ENCODE results near the gene LIMA1.

Gene LIMA1

DNA sequence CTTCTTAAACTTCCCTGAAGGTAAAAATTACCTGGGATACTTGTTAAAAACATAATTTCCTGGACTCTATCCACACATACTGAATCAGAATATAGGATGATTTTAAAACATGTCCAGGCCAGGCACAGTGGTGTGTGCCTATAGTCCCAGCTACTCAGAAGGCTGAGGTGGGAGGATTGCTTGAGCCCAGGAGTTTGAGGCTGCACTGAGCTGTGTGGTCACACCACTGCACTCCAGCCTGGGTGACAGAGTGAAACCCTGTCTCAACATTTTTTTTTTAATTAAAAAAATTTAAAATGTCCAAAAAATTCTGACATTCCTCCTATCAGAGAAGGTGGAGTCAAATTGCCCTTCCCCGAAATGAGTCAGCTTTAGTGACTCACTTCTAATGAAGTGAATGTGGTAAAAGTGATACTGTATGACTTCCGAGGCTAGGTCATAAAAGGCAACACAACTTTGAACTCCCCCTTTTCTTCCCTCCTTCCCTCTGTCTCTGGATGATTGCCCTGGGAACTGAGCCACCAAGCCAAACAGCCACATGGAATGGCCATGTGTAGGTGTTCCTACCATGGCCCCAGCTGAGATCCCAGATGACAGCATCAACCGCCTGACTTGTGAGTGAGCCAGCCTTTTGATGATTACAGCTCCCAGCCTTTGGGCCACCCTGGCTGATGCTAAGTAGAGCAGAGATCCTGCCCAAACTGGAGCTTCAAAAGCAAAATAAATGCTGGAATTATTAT lies 36.3 kb downstream of the LIMA1 start:
- no peak for TF ChIP-seq ZNF274 (IDR thresholded peaks at IDR 0.05; ENCODE audit: low read depth, low read length)
- H3K4me3 ChIP-seq (ENCODE audit: low read length) = no peak overlapping the region

DNA sequence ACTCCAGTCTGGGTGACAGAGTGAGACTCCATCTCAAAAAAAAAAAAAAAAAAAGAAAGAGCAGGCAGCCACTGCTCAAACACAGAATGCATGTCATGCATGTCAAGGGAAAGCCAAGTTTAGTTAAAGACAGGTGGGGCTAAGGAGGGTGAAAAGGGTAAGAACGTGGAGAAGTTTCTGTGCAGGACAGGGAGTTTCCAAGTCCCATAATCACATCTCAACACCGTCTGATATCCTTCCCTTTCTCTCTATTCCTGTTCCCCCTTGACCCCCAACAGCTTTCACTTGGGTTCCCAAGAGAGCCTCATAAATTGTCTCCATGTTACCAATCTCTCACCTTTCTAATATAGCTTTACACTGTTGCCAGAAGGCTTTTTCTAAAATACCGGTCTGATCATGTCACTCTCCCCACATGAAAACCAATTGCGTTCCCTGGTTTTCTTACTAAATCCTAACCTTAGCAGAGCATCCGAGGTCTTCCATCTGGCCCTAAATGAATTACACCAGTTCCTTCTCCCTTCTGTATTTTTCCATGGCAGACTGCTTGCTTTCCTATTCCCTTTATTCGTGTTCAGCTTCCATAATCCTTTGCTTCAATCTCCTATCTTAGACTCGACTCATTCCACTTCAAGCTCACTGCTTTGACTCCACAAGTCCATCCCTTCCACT lies 37.0 kb downstream of the LIMA1 start:
- no peak overlapping the region for H3K4me3 ChIP-seq (ENCODE audit: low read length)
- TF ChIP-seq ZNF274 (IDR thresholded peaks at IDR 0.05; ENCODE audit: low read depth, low read length) = no peak

DNA sequence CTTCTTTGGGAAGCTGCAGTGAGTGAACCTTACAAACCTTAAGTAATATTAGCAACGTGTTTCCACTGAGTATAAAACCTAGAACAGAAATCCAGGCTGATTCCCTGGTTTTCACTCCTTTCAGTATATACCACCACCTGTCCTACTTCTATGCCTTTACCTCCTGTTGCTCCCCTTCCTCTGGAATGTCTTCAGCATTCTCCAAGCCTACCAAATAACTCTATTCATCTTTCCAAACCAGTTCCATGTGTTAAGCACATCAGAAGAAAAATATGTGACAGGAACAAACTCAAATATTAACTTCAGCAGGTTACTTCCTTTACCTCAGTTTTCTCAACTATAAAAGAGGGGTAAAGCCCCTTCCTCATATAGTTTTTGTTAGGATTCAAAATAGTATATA lies 39.8 kb downstream of the LIMA1 start:
- TF ChIP-seq ZNF274 (IDR thresholded peaks at IDR 0.05; ENCODE audit: low read depth, low read length) = no peak
- no peak overlapping the region for H3K4me3 ChIP-seq (ENCODE audit: low read length)

DNA sequence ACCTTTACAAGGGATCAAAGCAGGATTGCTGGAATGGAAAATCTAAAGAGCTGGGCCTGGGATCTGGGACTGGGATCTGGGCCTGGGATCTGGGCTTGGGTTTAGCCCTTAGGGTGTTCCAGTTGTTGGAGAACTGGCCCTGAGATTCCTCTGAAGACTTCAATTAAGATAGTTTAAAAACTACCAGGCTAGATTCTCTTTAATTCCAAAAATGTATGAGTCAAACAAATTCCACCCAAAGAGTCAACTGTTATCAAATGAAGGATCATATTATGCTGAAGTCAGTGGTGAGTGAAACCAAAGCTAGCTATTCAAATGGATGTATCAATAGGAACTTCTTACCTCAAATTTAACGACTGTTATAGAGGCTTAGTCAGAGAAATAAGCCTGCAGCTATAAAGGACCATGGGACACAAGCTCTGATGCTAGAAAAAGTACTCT lies 40.5 kb downstream of the LIMA1 start:
- no peak overlapping the region for H3K4me3 ChIP-seq (ENCODE audit: low read length)
- TF ChIP-seq ZNF274 (IDR thresholded peaks at IDR 0.05; ENCODE audit: low read depth, low read length) = no peak

DNA sequence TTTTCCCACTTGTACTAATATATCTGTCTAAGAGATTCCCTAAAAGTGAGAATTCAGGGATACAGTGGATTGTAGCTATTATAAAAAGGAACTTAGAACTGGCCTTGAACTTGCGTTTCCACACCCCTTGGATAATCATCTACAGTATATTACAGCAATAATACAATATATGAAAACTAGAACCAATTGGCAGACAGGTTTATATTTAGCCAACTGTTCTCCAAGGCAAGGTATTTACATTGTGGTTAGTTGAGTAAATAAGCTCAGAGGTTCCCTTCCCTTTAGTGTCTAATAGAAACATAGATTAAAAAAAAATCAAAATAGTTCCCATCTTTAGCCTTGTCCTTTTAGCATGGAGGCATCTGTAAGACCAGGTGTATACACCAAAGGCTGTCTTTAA lies 42.1 kb downstream of the LIMA1 start:
- H3K4me3 ChIP-seq (ENCODE audit: low read length) = no peak overlapping the region
- no peak for TF ChIP-seq ZNF274 (IDR thresholded peaks at IDR 0.05; ENCODE audit: low read depth, low read length)

DNA sequence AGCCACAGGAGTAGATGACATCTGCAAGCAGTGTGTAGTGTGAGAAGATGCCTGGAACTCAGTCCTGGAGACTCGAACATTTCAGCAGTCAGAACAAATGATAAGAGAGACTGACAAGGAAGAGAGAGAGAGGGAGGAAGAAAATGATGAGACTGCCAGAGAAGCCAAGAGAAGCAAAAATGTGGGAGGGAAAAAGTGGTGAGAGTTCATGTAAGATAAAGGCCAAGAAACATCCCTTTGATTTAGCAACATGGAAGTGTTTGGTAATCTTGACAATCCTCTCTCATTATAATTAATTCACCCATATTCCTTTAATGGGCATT lies 42.6 kb downstream of the LIMA1 start:
- H3K4me3 ChIP-seq (ENCODE audit: low read length) = no peak overlapping the region
- TF ChIP-seq ZNF274 (IDR thresholded peaks at IDR 0.05; ENCODE audit: low read depth, low read length) = no peak

DNA sequence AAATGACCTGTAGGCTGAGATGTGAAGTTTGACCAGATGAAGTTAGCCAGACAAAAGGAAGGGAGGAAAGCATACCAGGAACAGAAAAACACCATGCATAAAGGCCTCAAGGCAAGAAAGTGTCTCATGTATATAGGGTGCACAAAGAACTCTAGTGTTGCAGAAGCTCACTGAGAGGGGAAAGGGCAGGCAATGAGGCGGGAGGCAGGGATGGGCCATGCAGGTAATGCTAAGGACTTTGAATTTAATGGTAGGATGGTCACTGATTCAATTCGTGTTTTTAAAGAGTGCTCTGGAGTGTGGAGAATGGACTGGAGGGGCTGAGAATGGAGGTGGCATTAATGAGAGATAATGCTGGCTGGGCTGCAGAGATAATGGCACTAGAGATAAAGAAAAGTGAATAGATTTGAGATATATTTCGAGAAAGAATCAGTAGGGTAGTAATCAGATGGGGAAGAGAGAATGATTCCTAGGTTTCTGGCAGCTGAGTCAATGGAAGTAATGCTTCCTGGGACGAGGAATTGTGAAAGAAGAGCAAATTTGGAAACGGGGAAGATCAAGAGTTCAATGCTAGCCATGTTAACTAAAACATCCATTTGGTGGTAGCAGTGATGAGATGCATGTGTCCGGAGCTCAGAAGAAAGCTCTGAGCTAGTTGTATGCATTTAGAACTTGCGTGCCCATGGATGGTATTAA lies 43.1 kb downstream of the LIMA1 start:
- TF ChIP-seq ZNF274 (IDR thresholded peaks at IDR 0.05; ENCODE audit: low read depth, low read length) = no peak
- no peak overlapping the region for H3K4me3 ChIP-seq (ENCODE audit: low read length)

DNA sequence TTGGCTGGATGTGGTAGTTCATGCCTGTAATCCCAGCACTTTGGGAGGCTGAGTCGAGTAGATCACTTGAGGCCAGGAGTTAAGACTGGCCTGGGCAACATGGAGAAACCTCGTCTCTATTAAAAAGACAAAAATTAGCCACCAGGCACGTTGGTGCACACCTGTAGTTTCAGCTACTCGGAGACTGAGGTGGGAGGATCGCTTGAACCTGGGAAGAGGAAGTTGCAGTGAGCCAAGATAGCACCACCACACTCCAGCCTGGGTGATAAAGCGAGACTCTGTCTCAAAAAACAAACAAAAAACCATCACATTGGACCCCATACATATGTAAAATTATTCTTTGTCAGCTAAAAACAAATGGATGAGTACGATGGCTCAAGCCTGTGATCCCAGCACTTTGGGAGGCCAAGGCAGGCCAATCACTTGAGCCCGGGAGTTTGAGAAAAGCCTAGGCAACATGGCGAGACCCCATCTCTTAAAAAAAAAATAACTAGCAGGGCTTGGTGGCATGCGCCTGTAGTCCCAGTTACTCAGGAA lies 43.9 kb downstream of the LIMA1 start:
- TF ChIP-seq ZNF274 (IDR thresholded peaks at IDR 0.05; ENCODE audit: low read depth, low read length) = no peak
- H3K4me3 ChIP-seq (ENCODE audit: low read length) = no peak overlapping the region

DNA sequence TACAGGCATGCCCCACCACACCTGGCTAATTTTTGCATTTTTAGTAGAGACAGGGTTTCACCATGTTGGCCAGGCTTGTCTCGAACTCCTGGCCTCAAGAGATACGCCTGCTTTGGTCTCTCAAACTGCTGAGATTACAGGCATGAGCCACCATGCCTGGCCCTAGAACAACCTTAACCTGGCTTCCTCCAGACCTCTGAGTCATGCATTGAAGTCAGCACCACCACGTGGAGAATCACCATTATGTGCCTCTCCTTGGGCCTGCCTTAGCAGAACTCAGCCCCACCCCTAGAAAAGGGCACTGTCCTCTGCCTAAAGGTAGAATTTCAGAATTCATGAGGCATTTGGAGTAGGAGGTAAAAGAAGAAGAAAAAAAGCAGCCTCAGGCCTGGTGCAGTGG lies 49.0 kb downstream of the LIMA1 start:
- TF ChIP-seq ZNF274 (IDR thresholded peaks at IDR 0.05; ENCODE audit: low read depth, low read length) = no peak
- no peak overlapping the region for H3K4me3 ChIP-seq (ENCODE audit: low read length)

DNA sequence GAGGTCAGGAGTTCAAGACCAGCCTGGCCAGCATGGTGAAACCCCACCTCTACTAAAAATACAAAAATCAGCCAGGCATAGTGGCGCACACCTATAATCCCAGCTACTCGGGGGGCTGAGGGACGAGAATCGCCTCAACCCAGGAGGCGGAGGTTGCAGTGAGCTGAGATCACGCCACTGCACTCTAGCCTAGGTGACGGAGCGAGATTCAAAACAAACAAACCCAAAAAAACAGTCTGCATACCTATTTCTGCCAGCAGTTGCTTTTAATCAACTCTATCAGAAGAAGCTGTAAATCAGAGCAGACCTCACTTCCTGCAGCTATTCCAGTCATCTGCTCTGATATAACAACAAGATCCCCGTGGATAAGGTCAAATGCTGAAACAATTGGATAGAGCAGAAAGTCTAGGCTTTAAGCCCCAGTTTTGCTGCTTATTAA lies 50.5 kb downstream of the LIMA1 start:
- no peak for TF ChIP-seq ZNF274 (IDR thresholded peaks at IDR 0.05; ENCODE audit: low read depth, low read length)

DNA sequence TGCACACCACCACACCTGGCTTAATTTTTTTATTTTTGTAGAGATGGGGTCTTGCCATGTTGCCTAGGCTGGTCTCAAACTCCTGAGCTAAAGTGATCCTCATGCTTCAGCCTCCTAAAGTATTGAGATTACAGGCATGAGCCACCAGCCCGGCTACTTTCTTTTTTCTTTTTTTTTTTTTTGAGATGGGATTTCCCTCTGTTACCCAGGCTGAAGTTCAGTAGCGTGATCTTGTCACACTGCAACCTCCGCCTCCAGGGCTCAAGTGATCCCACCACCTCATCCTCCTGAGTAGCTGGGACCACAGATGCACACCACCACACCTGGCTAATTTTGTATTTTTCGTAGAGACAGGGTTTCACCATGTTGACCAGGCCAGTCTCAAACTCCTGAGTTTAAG lies 51.1 kb downstream of the LIMA1 start:
- no peak overlapping the region for H3K4me3 ChIP-seq (ENCODE audit: low read length)
- no peak for TF ChIP-seq ZNF274 (IDR thresholded peaks at IDR 0.05; ENCODE audit: low read depth, low read length)

More for the DNA sequence above, 50.5 kb downstream of the LIMA1 start:
- H3K4me3 ChIP-seq (ENCODE audit: low read length) = no peak overlapping the region

DNA sequence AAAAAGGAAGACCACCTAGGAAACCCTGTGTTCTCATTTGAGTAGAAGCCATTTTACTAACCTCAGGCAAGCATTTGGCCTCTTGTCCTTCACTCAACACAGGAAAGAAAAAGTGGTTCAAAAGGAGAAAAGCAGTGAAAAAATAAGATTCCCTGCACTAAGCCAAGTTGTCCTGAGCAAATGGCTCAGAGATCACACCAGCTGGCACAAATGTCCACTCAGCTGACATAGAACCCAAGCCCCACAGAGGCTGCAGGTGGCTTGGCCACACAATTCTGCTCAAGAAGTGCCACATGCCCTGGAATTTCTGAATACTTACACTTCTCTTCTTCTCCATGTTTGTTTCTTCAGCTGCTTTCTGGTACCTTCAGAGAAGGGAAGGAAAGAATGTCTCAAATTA lies 52.0 kb downstream of the LIMA1 start:
- H3K4me3 ChIP-seq (ENCODE audit: low read length) = no peak overlapping the region
- TF ChIP-seq ZNF274 (IDR thresholded peaks at IDR 0.05; ENCODE audit: low read depth, low read length) = no peak

DNA sequence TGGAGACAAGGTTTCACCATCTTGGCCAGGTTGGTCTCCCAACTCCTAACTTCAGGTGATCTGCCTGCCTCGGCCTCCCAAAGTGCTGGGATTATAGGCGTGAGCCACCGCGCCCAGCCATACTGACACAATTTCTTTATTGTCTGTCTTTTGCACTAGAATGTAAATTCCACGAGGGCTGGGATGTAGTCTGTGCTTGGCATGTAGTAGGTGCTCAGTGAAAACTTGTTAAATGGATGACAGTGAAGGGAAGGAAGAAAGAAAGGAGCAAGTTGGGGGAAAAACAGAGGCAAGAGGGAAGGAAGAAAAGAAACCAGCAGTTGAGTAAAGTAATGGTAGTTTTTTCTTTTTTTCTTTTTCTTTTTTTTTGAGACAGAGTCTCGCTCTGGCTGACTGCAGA lies 53.1 kb downstream of the LIMA1 start:
- no peak for TF ChIP-seq ZNF274 (IDR thresholded peaks at IDR 0.05; ENCODE audit: low read depth, low read length)
- no peak overlapping the region for H3K4me3 ChIP-seq (ENCODE audit: low read length)

DNA sequence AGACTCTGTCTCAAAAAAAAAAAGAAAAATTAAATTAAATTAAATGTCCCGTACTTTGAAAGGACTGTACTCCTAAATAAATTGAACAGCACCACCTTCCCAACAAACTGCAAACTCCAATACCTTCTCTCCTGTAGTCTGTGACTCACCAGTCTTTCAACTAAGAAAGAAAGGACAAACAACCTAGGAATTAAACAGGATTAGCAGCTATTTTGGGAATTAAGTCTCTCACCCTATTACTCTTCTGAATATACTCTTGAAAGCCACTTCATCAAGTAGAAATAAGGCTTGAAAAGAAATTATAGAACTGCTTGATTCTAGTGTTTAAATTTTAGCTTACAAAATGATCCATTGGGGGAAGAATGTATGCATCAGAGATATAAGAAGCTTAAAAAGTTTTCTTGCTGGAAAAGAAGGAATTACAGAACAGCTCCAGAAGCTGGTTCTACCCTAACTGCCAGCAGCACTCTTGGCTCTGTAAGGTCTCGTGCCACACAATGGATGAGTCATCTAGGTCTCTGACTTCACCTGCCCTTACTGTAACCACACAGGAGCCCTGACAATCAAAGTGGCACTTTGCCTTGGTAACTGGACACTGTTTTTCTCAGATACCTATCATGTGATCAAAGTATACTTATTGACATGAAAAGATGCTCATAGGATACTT lies 59.2 kb downstream of the LIMA1 start:
- no peak for TF ChIP-seq ZNF274 (IDR thresholded peaks at IDR 0.05; ENCODE audit: low read depth, low read length)
- no peak overlapping the region for H3K4me3 ChIP-seq (ENCODE audit: low read length)

All from GM08714 (cell line).